K562 (cell line): ENCODE measurements around the gene SRRT. TPM values are rescaled to one million over a fixed set of nuclear protein-coding genes. Genes with fewer than 3 reads are reported as not detected.
A peak's percentile ranks its signal among the peaks of the same experiment; 100 is the strongest.

Source experiments
- AFF1 ChIP-seq, 2 experiments: fragments of 450-650 bp; IDR thresholded peaks; 2 replicates each; pipeline ENCODE4 v1.6.1; 2018; ENCODE audit warnings: mild to moderate bottlenecking in 2 of 2, low read depth in 1 of 2; ENCODE audit not compliant: partially characterized antibody in 2 of 2
- ARNT ChIP-seq, 2 experiments: fragments of 450-650 bp; IDR thresholded peaks; 2 replicates each; pipeline ENCODE4 v1.6.1; 2016; ENCODE audit warnings: mild to moderate bottlenecking in 1 of 2
- BCL6 ChIP-seq: fragments of 250-450 bp; sonication (Bioruptor Pico); IDR thresholded peaks from 2 replicates; pipeline ENCODE4 v1.4.0; 2020
- BRF1 ChIP-seq: IDR thresholded peaks from 3 replicates; pipeline ENCODE4 v1.6.1; 2011; ENCODE audit warnings: borderline replicate concordance, mild to moderate bottlenecking; ENCODE audit not compliant: insufficient read length; ENCODE audit errors: extremely low read depth
- CBFA2T2 ChIP-seq: fragments of 450-650 bp; conservative IDR thresholded peaks from 2 replicates; pipeline ENCODE4 v1.6.1; 2017; ENCODE audit warnings: mild to moderate bottlenecking
- E2F6 ChIP-seq, 2 experiments: IDR thresholded peaks; 2 replicates each; pipeline ENCODE4 v1.6.1; 2011; ENCODE audit warnings: borderline replicate concordance in 1 of 2, control low read depth in 1 of 2, low read depth in 1 of 2, low read length in 1 of 2, mild to moderate bottlenecking in 1 of 2, mixed read lengths in 1 of 2, moderate library complexity in 1 of 2; ENCODE audit not compliant: insufficient read depth in 1 of 2, insufficient read length in 1 of 2, poor library complexity in 1 of 2, severe bottlenecking in 1 of 2; ENCODE audit errors: extremely low read depth in 1 of 2
- HINFP ChIP-seq: fragments of 450-650 bp; conservative IDR thresholded peaks from 2 replicates; pipeline ENCODE4 v1.6.1; 2016; ENCODE audit warnings: missing genetic modification characterization, low read depth, mild to moderate bottlenecking, control low read depth, missing compliant biosample characterization
- HOXB6 ChIP-seq: fragments of 250-450 bp; sonication (Bioruptor Pico); IDR thresholded peaks from 2 replicates; pipeline ENCODE4 v1.5.1; 2022; ENCODE audit warnings: mild to moderate bottlenecking, borderline replicate concordance
- KLF6 ChIP-seq: fragments of 250-450 bp; sonication (Bioruptor Pico); IDR thresholded peaks from 2 replicates; pipeline ENCODE4 v1.4.0; 2020; ENCODE audit warnings: mild to moderate bottlenecking, moderate library complexity, borderline replicate concordance
- MAFG ChIP-seq: fragments of 450-650 bp; conservative IDR thresholded peaks from 2 replicates; pipeline ENCODE4 v1.6.1; 2016; ENCODE audit warnings: missing genetic modification characterization, missing compliant biosample characterization
- MAZ ChIP-seq, 2 experiments: fragments of 450-650 bp in 1 of 2; sonication (generic) in 1 of 2; formaldehyde crosslinking; IDR thresholded peaks in 1 of 2; conservative IDR thresholded peaks in 1 of 2; 2 replicates each; pipeline versions ENCODE4 v1.4.0 to v1.5.0; 2020; ENCODE audit warnings: mild to moderate bottlenecking in 1 of 2, missing genetic modification reagents in 1 of 2
- MTA3 ChIP-seq: fragments of 450-650 bp; formaldehyde crosslinking; IDR thresholded peaks from 2 replicates; pipeline ENCODE4 v1.6.1; 2017; ENCODE audit warnings: mild to moderate bottlenecking, borderline replicate concordance
- RBBP5 ChIP-seq: fragments of 200-600 bp; sonication (generic); IDR thresholded peaks from 2 replicates; pipeline ENCODE4 v1.6.1; 2012; ENCODE audit warnings: borderline replicate concordance, mild to moderate bottlenecking, low read length, control low read depth, inconsistent platforms; ENCODE audit not compliant: insufficient read depth, poor library complexity, severe bottlenecking
- TARDBP ChIP-seq: fragments of 450-650 bp; IDR thresholded peaks from 2 replicates; pipeline ENCODE4 v1.6.1; 2016
- TRIM25 ChIP-seq: fragments of 450-650 bp; IDR thresholded peaks from 2 replicates; pipeline ENCODE4 v1.7.0; 2016; ENCODE audit warnings: borderline replicate concordance
- ZNF121 ChIP-seq: sonication (generic); formaldehyde crosslinking; conservative IDR thresholded peaks from 2 replicates; pipeline ENCODE4 v1.8.0; 2022; ENCODE audit warnings: missing genetic modification reagents
- ZNF263 ChIP-seq: sonication (generic); formaldehyde crosslinking; IDR thresholded peaks from 2 replicates; pipeline ENCODE4 v1.8.0; 2022; ENCODE audit warnings: mild to moderate bottlenecking, missing genetic modification reagents, borderline replicate concordance
- ZNF444 ChIP-seq: fragments of 250-450 bp; sonication (Bioruptor Pico); IDR thresholded peaks from 2 replicates; pipeline ENCODE4 v1.4.0; 2020; ENCODE audit warnings: mild to moderate bottlenecking, moderate library complexity
- polyA plus RNA-seq, 8 experiments: library from polyadenylated mRNA; depleted of rRNA in 4 of 8; stranded (reverse) in 5 of 8; unstranded in 3 of 8; fragments of >200 nt; fragmentation: Nextera tagmentation in 2 of 8; fragmentation: Illumina TruSeq in 1 of 8; extraction: Ambion mirVana in 2 of 8; extraction: Trizol in 1 of 8; gene quantifications; 2 replicates each; pipeline versions ENCODE4 v1.2.1 to v1.2.3, GENCODE V29; 2011 to 2014; ENCODE audit warnings: inconsistent platforms in 1 of 8, missing spikeins in 1 of 8
- total RNA-seq, 7 experiments: library from RNA; depleted of rRNA in 6 of 7; stranded (reverse); fragments of >200 nt in 6 of 7; fragmentation: Illumina TruSeq in 2 of 7; extraction: Trizol in 2 of 7; gene quantifications; 2 replicates each; pipeline versions ENCODE4 v1.2.1 to v1.2.3, GENCODE V29; 2011 to 2021; ENCODE audit warnings: low replicate concordance in 1 of 7

SRRT gene
- total and polyA plus RNA-seq, 9 of the 15 experiments (the other 6 are each of a cell fraction or from before 2014, with no cell fraction given): 10.3 to 263 (median 84.4) TPM

- no peak for TF ChIP-seq AFF1 (IDR thresholded peaks at IDR 0.05; ENCODE audit: low read depth in 1 of 2, partially characterized antibody in 2 of 2)
- 0 out of 2 replicates have a peak, but pooled peaks have one; percentile 13 for TF ChIP-seq CBFA2T2
- TF ChIP-seq ARNT (IDR thresholded peaks at IDR 0.05): no peak
- TF ChIP-seq TRIM25: no peak
- TF ChIP-seq BRF1: no peak
- TF ChIP-seq MTA3: peak; percentile 57; the same call in 1 of the 2 replicates
- no peak for TF ChIP-seq BCL6 (CRISPR knock-in tag)
- no peak for TF ChIP-seq HINFP (tag)
- no peak for TF ChIP-seq TARDBP
- TF ChIP-seq KLF6 (CRISPR knock-in tag): no peak
- no peak for TF ChIP-seq HOXB6
- peak; percentile 73 to 82 for TF ChIP-seq E2F6 (IDR thresholded peaks at IDR 0.05; ENCODE audit: borderline replicate concordance in 1 of 2, extremely low read depth in 1 of 2, insufficient read depth in 1 of 2, insufficient read length in 1 of 2, low read depth in 1 of 2, low read length in 1 of 2, poor library complexity in 1 of 2, severe bottlenecking in 1 of 2)
- peak; percentile 23 for TF ChIP-seq RBBP5
- TF ChIP-seq ZNF121 (CRISPR knock-in tag): 0 out of 2 replicates have a peak, but pooled peaks have one; percentile 26
- peak; percentile 75 to 76 for TF ChIP-seq MAZ (CRISPR knock-in tag; conservative IDR thresholded peaks at IDR 0.05 in 1 of 2, IDR thresholded peaks at IDR 0.05 in 1 of 2)
- no peak for TF ChIP-seq MAFG
- peak; percentile 92 for TF ChIP-seq ZNF263
- no peak for TF ChIP-seq ZNF444 (CRISPR knock-in tag)
Measured at GRCh38 chr7:100852048-100852872, 22.6 kb upstream of the SRRT start, which contains the start of gene SLC12A9 (continued).
